CD14-positive monocyte (primary cell): Measurements from ENCODE around the gene APH1B. TPM values are rescaled to one million over a fixed set of nuclear protein-coding genes. Genes with fewer than 3 reads are reported as not detected.

Source experiments
- DNase-seq, 3 donors: peaks; one replicate each; pipeline ENCODE4 v3.0.0-alpha.2; 2011 to 2022
- H2AFZ ChIP-seq: 2 replicates; pipeline ENCODE4 v1.6.0; 2012; ENCODE audit warnings: mild to moderate bottlenecking, low read depth, low read length, inconsistent platforms; ENCODE audit not compliant: insufficient read depth, poor library complexity, severe bottlenecking
- H3K27ac ChIP-seq, 2 donors: 1 replicate in 1 of 2; 2 replicates in 1 of 2; pipeline ENCODE4 v1.5.1; 2012 to 2013; ENCODE audit warnings: low read length in 2 of 2, control low read depth in 1 of 2, inconsistent platforms in 1 of 2, low read depth in 1 of 2, mild to moderate bottlenecking in 1 of 2
- H3K27me3 ChIP-seq, 2 donors: one replicate each; pipeline versions ENCODE4 v1.6.0 to v1.6.1; 2011 to 2013; ENCODE audit warnings: low read length in 2 of 2; ENCODE audit not compliant: control insufficient read depth in 2 of 2, insufficient read depth in 2 of 2
- H3K36me3 ChIP-seq, 2 donors: replicated peaks in 1 of 2; 1 replicate in 1 of 2; 2 replicates in 1 of 2; pipeline versions ENCODE4 v1.5.1 to v1.6.1; 2012 to 2013; ENCODE audit warnings: low read length in 2 of 2, control low read depth in 1 of 2, inconsistent platforms in 1 of 2, mild to moderate bottlenecking in 1 of 2; ENCODE audit not compliant: insufficient read depth in 2 of 2, control insufficient read depth in 1 of 2
- H3K4me1 ChIP-seq, 2 donors: 1 replicate in 1 of 2; 2 replicates in 1 of 2; pipeline versions ENCODE4 v1.5.1 to v1.6.1; 2012 to 2013; ENCODE audit warnings: low read length in 2 of 2, control low read depth in 1 of 2, inconsistent platforms in 1 of 2, mild to moderate bottlenecking in 1 of 2, moderate library complexity in 1 of 2; ENCODE audit not compliant: insufficient read depth in 2 of 2, control insufficient read depth in 1 of 2
- H3K4me2 ChIP-seq: replicated peaks from 2 replicates; pipeline ENCODE3; 2012; ENCODE audit warnings: low read length, moderate library complexity, mild to moderate bottlenecking; ENCODE audit not compliant: poor library complexity, severe bottlenecking; ENCODE audit errors: extremely low read depth
- H3K4me3 ChIP-seq, 3 experiments: fragments of 200-600 bp in 1 of 3; sonication (generic) in 1 of 3; replicated peaks in 1 of 3; 1 replicate in 2 of 3; 2 replicates in 1 of 3; pipeline ENCODE4 v1.5.1; 2011 to 2013; ENCODE audit warnings: low read length in 3 of 3, mild to moderate bottlenecking in 3 of 3, control low read depth in 2 of 3, low read depth in 2 of 3, inconsistent platforms in 1 of 3, moderate library complexity in 1 of 3
- H3K79me2 ChIP-seq: 2 replicates; pipeline ENCODE4 v1.6.0; 2012; ENCODE audit warnings: mild to moderate bottlenecking, control low read depth, inconsistent platforms, low read length, moderate library complexity; ENCODE audit not compliant: insufficient read depth
- H3K9ac ChIP-seq: 2 replicates; pipeline ENCODE4 v1.6.0; 2017; ENCODE audit warnings: low read length, mild to moderate bottlenecking; ENCODE audit not compliant: insufficient read depth, poor library complexity, severe bottlenecking
- H3K9me3 ChIP-seq, 2 donors: replicated peaks in 1 of 2; 1 replicate in 1 of 2; 2 replicates in 1 of 2; pipeline versions ENCODE4 v1.5.1 to v1.6.1; 2012 to 2013; ENCODE audit warnings: low read length in 2 of 2, control low read depth in 1 of 2; ENCODE audit not compliant: control insufficient read depth in 1 of 2, insufficient read depth in 1 of 2
- H4K20me1 ChIP-seq: 2 replicates; pipeline ENCODE4 v1.6.0; 2012; ENCODE audit warnings: mild to moderate bottlenecking, low read length, control low read depth, moderate library complexity; ENCODE audit not compliant: insufficient read depth
- H3K27ac Mint-ChIP-seq, 7 donors: one replicate each; pipeline ENCODE4 v1.8.0; 2020; ENCODE audit warnings: mild to moderate bottlenecking in 7 of 7, mixed read lengths in 7 of 7, moderate library complexity in 6 of 7, inconsistent platforms in 2 of 7
- H3K27me3 Mint-ChIP-seq, 3 donors: one replicate each; pipeline ENCODE4 v1.8.0; 2021 to 2022; ENCODE audit warnings: low read depth in 3 of 3, mild to moderate bottlenecking in 3 of 3, mixed read lengths in 3 of 3, moderate library complexity in 3 of 3, inconsistent platforms in 1 of 3
- H3K36me3 Mint-ChIP-seq, 2 donors: one replicate each; pipeline ENCODE4 v1.8.0; 2020; ENCODE audit warnings: mixed read lengths in 2 of 2, inconsistent platforms in 1 of 2, mild to moderate bottlenecking in 1 of 2
- H3K4me1 Mint-ChIP-seq: one replicate; pipeline ENCODE4 v1.8.0; 2020; ENCODE audit warnings: mild to moderate bottlenecking, mixed read lengths
- H3K4me3 Mint-ChIP-seq, 2 donors: one replicate each; pipeline ENCODE4 v1.8.0; 2020; ENCODE audit warnings: mild to moderate bottlenecking in 2 of 2, mixed read lengths in 2 of 2, moderate library complexity in 1 of 2
- H3K9me3 Mint-ChIP-seq, 7 donors: one replicate each; pipeline ENCODE4 v1.8.0; 2020 to 2022; ENCODE audit warnings: mixed read lengths in 7 of 7, mild to moderate bottlenecking in 6 of 7, moderate library complexity in 6 of 7, inconsistent platforms in 2 of 7
- CTCF ChIP-seq: fragments of 200-600 bp; IDR thresholded peaks from one replicate; pipeline ENCODE4 v1.8.0; 2022; ENCODE audit warnings: antibody characterized with exemption, mild to moderate bottlenecking
- WGBS: methylation state at CpG from one replicate; pipeline ENCODE4 v1.1.5; 2013; ENCODE audit warnings: missing lambda C conversion rate; ENCODE audit not compliant: insufficient coverage; 5-methylcytosine and 5-hydroxymethylcytosine counted together
- intact Hi-C, 2 donors: fragments of 100-400 bp; cut with micrococcal nuclease; formaldehyde crosslinking; loops; one replicate each; pipeline versions ENCODE4 v1.15.0 to v1.15.1; 2023
- polyA plus RNA-seq, 3 donors: library from polyadenylated mRNA; depleted of rRNA in 1 of 3; unstranded in 2 of 3; stranded (reverse) in 1 of 3; fragments of 300-500 nt in 2 of 3; fragments of >200 nt in 1 of 3; fragmentation: Illumina TruSeq in 2 of 3; gene quantifications; 1 replicate in 2 of 3; 2 replicates in 1 of 3; pipeline ENCODE4 v1.2.3, GENCODE V29; 2012 to 2021

APH1B gene
- polyA plus RNA-seq, 3 donors = 13.6 to 57.1 (median 54.8) TPM

DNA sequence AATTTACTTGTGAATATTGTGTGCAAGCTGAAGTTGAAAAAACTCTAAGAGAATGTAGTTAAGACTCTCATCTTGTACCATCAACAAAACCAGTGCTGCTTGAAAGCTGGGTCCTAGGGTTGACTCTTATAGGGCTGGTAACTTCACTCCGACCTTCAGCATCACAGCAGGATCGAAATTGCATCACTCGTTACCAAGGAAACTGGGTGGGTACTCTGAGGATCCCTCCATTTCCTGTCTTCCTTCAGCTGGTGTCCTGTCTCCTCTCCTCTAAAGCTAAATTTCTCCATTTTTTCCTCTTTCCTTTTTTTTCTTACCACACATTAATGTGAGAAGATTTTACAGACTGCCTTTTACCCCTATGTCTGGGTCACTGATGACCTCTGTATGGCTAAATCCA is 3.0 kb upstream of the APH1B start:
- peaks cover 42% of the 10 kb centered on the region for H3K4me1 Mint-ChIP-seq

GRCh38 chr15:63276342-63277037 is 915 bp upstream of the APH1B start:
- peak overlapping the region; percentile 74 for H3K9ac ChIP-seq
- peaks cover 11% of the 10 kb centered on the region for H3K79me2 ChIP-seq
- Mint-ChIP-seq H3K4me1 (peaks cover 39% of the 10 kb centered on the region), H3K9me3 (peaks cover 0 to 4% (median 0%) of the 10 kb centered on the region in 7 donors), H3K4me3 (peak overlapping the region; percentile 88 to 93), H3K27ac (peak overlapping the region in 4 of 7 donors; percentile 53 to 89 (median 86)), H3K27me3 (peaks cover 0 to 4% (median 0%) of the 10 kb centered on the region in 3 donors), H3K36me3 (peaks cover 16 to 17% of the 10 kb centered on the region in 2 donors)
- H3K27me3 ChIP-seq = no peaks in the 10 kb centered on the region
- H3K27ac ChIP-seq = peak overlapping the region; percentile 41 to 72
- H3K4me3 ChIP-seq = peak overlapping the region; percentile 46 to 96 (median 53)
- H3K4me2 ChIP-seq = peak overlapping the region; percentile 77
- H3K9me3 ChIP-seq = no peaks in the 10 kb centered on the region
- no peak for TF ChIP-seq CTCF
- H4K20me1 ChIP-seq = no peaks in the 10 kb centered on the region
- H3K36me3 ChIP-seq = peaks cover 4 to 20% of the 10 kb centered on the region in 2 donors
- peak overlapping the region; percentile 75 for H2AFZ ChIP-seq
- WGBS = 0% methylated on average over 1 of the region's 11 CpGs
- DNase-seq = no peak
- intact Hi-C loops = loop anchor here in 1 of 2 donors (5.0 kb wide), 1 partner anchor 44 kb away; no protein-coding TSS in a partner anchor
- H3K4me1 ChIP-seq = peaks cover 26 to 30% of the 10 kb centered on the region in 2 donors

More for the DNA sequence above, 3.0 kb upstream of the APH1B start:
- H3K4me1 ChIP-seq = peaks cover 28% of the 10 kb centered on the region in 2 donors
- peak overlapping the region in 1 of 2 donors; percentile 42 for H3K27ac ChIP-seq
- H3K79me2 ChIP-seq = peaks cover 11% of the 10 kb centered on the region
- no CpG with 5 or more reads among the region's 3 CpGs for WGBS
- H2AFZ ChIP-seq = no peak overlapping the region
- Mint-ChIP-seq H3K4me3 (peak overlapping the region in 1 of 2 donors; percentile 66), H3K27me3 (peaks cover 0 to 4% (median 0%) of the 10 kb centered on the region in 3 donors), H3K9me3 (peaks cover 0 to 4% (median 0%) of the 10 kb centered on the region in 7 donors), H3K36me3 (peaks cover 11 to 15% of the 10 kb centered on the region in 2 donors), H3K27ac (peak overlapping the region in 6 of 7 donors; percentile 49 to 83 (median 75))
- intact Hi-C loops = no loop called here
- no peaks in the 10 kb centered on the region for H4K20me1 ChIP-seq
- H3K4me2 ChIP-seq = no peak overlapping the region
- no peak for TF ChIP-seq CTCF
- H3K9ac ChIP-seq = no peak overlapping the region
- peaks cover 0 to 11% of the 10 kb centered on the region in 2 donors for H3K36me3 ChIP-seq
- DNase-seq = peak; percentile 29 to 57 (median 41)
- no peaks in the 10 kb centered on the region for H3K9me3 ChIP-seq
- no peaks in the 10 kb centered on the region for H3K27me3 ChIP-seq
- H3K4me3 ChIP-seq = no peak overlapping the region
